A549 (cell line): ENCODE results near the gene CHTF8. TPM values are rescaled to one million over a fixed set of nuclear protein-coding genes. Genes with fewer than 3 reads are reported as not detected.

Experiments used
- ATAC-seq, 2 experiments: fragments of 200-7000 bp in 1 of 2; fragments of >200 bp in 1 of 2; cut with Nextera tagmentation in 1 of 2; cut with Tn5 transposase in 1 of 2; 3 replicates each; pipeline versions ENCODE4 v1.8.0 to v1.9.1; 2018 to 2020; ENCODE audit warnings: mild to moderate bottlenecking in 1 of 2, moderate library complexity in 1 of 2
- CTCF ChIA-PET: fragments of 300-600 bp; sonication (Branson Sonifier 250); formaldehyde crosslinking; extraction: SDS; loops from one replicate; lab custom pipeline; 2021; ENCODE audit warnings: antibody characterized with exemption, inconsistent platforms; lab: Yijun Ruan, JAX
- POLR2A ChIA-PET: fragments of 350-600 bp; formaldehyde crosslinking; extraction: SDS; loops from one replicate; lab custom pipeline; 2021; ENCODE audit warnings: antibody characterized with exemption, inconsistent platforms; lab: Yijun Ruan, JAX
- DNase-seq, 2 experiments: peaks; one replicate each; pipeline versions ENCODE4 v3.0.0 to v3.0.0-alpha.2; 2011 to 2016; ENCODE audit warnings: low read depth in 1 of 2, low spot score in 1 of 2
- FAIRE-seq: peaks from 2 replicates; lab custom pipeline; 2011; peaks lifted over from hg19 to GRCh38; lab: Jason Lieb, UNC
- H3K27ac ChIP-seq, 2 experiments: fragments of >200 bp; sonication (Bioruptor Twin); formaldehyde crosslinking; 3 replicates each; pipeline ENCODE4 v1.5.1; 2016 to 2017
- H3K4me1 ChIP-seq: fragments of >200 bp; sonication (Bioruptor Twin); formaldehyde crosslinking; 3 replicates; pipeline ENCODE4 v1.6.1; 2016
- H3K4me2 ChIP-seq: fragments of >200 bp; sonication (Bioruptor Twin); formaldehyde crosslinking; 3 replicates; pipeline ENCODE4 v1.6.1; 2016
- H3K4me3 ChIP-seq: fragments of >200 bp; sonication (Bioruptor Twin); formaldehyde crosslinking; 3 replicates; pipeline ENCODE4 v1.5.1; 2016
- H3K9me3 ChIP-seq: fragments of >200 bp; sonication (Bioruptor Twin); formaldehyde crosslinking; 3 replicates; pipeline ENCODE4 v1.6.1; 2016
- BHLHE40 ChIP-seq: IDR thresholded peaks from 2 replicates; pipeline ENCODE4 v1.6.1; 2012; ENCODE audit warnings: low read depth, low read length, inconsistent platforms
- CBX8 ChIP-seq: fragments of 200-600 bp; sonication (generic); IDR thresholded peaks from 2 replicates; pipeline ENCODE4 v1.6.1; 2016
- CHD2 ChIP-seq: fragments of 150-350 bp; IDR thresholded peaks from 2 replicates; pipeline ENCODE4 v1.6.1; 2014; ENCODE audit warnings: low read length; ENCODE audit not compliant: partially characterized antibody
- CHD4 ChIP-seq: fragments of 200-600 bp; sonication (generic); IDR thresholded peaks from 2 replicates; pipeline ENCODE4 v1.6.1; 2016; ENCODE audit warnings: antibody characterized with exemption, mild to moderate bottlenecking, borderline replicate concordance
- EP300 ChIP-seq, 2 experiments: fragments of >200 bp; sonication (Bioruptor Twin); formaldehyde crosslinking; IDR thresholded peaks; 2 replicates in 1 of 2; 3 replicates in 1 of 2; pipeline ENCODE4 v1.6.1; 2016 to 2017
- FOSL2 ChIP-seq, 2 experiments: fragments of 450-650 bp in 1 of 2; fragments of >200 bp in 1 of 2; sonication (Bioruptor Twin) in 1 of 2; formaldehyde crosslinking; IDR thresholded peaks; 2 replicates each; pipeline versions ENCODE4 v1.5.0 to v1.6.1; 2016 to 2020; ENCODE audit warnings: mild to moderate bottlenecking in 1 of 2, moderate library complexity in 1 of 2
- FOXS1 ChIP-seq: fragments of 250-450 bp; sonication (Bioruptor Pico); IDR thresholded peaks from 2 replicates; pipeline ENCODE4 v1.5.0; 2020; ENCODE audit warnings: mild to moderate bottlenecking, moderate library complexity
- HES2 ChIP-seq: fragments of >200 bp; sonication (Bioruptor Twin); formaldehyde crosslinking; IDR thresholded peaks from 2 replicates; pipeline ENCODE4 v1.6.1; 2016
- HOXB13 ChIP-seq: fragments of 250-450 bp; sonication (Bioruptor Pico); IDR thresholded peaks from 2 replicates; pipeline ENCODE4 v1.5.0; 2020; ENCODE audit warnings: low read depth, mild to moderate bottlenecking, moderate library complexity
- HOXB5 ChIP-seq: fragments of 250-450 bp; sonication (Bioruptor Pico); IDR thresholded peaks from 2 replicates; pipeline ENCODE4 v1.5.0; 2020; ENCODE audit warnings: mild to moderate bottlenecking, moderate library complexity
- JUNB ChIP-seq: fragments of >200 bp; sonication (Bioruptor Twin); formaldehyde crosslinking; IDR thresholded peaks from 2 replicates; pipeline ENCODE4 v1.6.1; 2016
- MAZ ChIP-seq: fragments of 150-350 bp; IDR thresholded peaks from 2 replicates; pipeline ENCODE4 v1.6.1; 2014; ENCODE audit warnings: antibody characterized with exemption, low read depth, low read length, borderline replicate concordance
- MYC ChIP-seq: IDR thresholded peaks from 2 replicates; pipeline ENCODE4 v1.6.1; 2012; ENCODE audit warnings: mild to moderate bottlenecking, inconsistent platforms, low read length, improper control_type of control experiment, borderline replicate concordance
- NFE2L2 ChIP-seq: fragments of 150-350 bp; conservative IDR thresholded peaks from 2 replicates; pipeline ENCODE4 v1.6.1; 2014; ENCODE audit warnings: low read length
- NR3C1 ChIP-seq: fragments of >200 bp; sonication (Bioruptor Twin); formaldehyde crosslinking; IDR thresholded peaks from 3 replicates; pipeline ENCODE4 v1.6.1; 2017
- PBX3 ChIP-seq: IDR thresholded peaks from 2 replicates; pipeline ENCODE4 v1.6.1; 2012
- RCOR1 ChIP-seq: fragments of 150-350 bp; IDR thresholded peaks from 2 replicates; pipeline ENCODE4 v1.6.1; 2014; ENCODE audit warnings: antibody characterized with exemption, low read length, low read depth
- RFX5 ChIP-seq: fragments of 450-650 bp; IDR thresholded peaks from 2 replicates; pipeline ENCODE4 v1.7.1; 2014; ENCODE audit warnings: antibody characterized with exemption, mild to moderate bottlenecking, moderate library complexity
- RNF2 ChIP-seq: fragments of 200-600 bp; sonication (generic); IDR thresholded peaks from 2 replicates; pipeline ENCODE4 v1.6.1; 2016; ENCODE audit warnings: low read depth, mild to moderate bottlenecking, antibody characterized with exemption, moderate library complexity, borderline replicate concordance
- TP53 ChIP-seq: fragments of 250-450 bp; sonication (Bioruptor Pico); IDR thresholded peaks from 2 replicates; pipeline ENCODE4 v1.5.0; 2021; ENCODE audit warnings: mild to moderate bottlenecking, moderate library complexity
- WGBS: methylation state at CpG from one replicate; pipeline ENCODE4 v1.1.6; 2017; ENCODE audit errors: missing lambda C conversion rate; 5-methylcytosine and 5-hydroxymethylcytosine counted together
- polyA plus RNA-seq, 4 experiments: library from polyadenylated mRNA; depleted of rRNA in 3 of 4; stranded (reverse); fragments of >200 nt; fragmentation: RNase III in 1 of 4; extraction: RNeasy Plus Mini Kit Qiagen cat#74134 plus additional on column Dnase treatment in 1 of 4; gene quantifications; 2 replicates in 3 of 4; 3 replicates in 1 of 4; pipeline ENCODE4 v1.2.3, GENCODE V29; 2011 to 2017
- TF ChIP-seq, protein P1 (sequence below): fragments of >200 bp; sonication (Bioruptor Twin); formaldehyde crosslinking; IDR thresholded peaks from 3 replicates; pipeline ENCODE4 v1.5.1; 2016
- TF ChIP-seq, protein P2 (sequence below): fragments of 200-600 bp; sonication (generic); IDR thresholded peaks from 2 replicates; pipeline ENCODE4 v1.6.1; 2016; ENCODE audit warnings: antibody characterized with exemption, mild to moderate bottlenecking, moderate library complexity

CHTF8 gene
- polyA plus RNA-seq, 2 of the 4 experiments (the other 2 are of a cell fraction), result 78.7 to 81.6 TPM

- TF ChIP-seq HES2, result no peak
- no peak for TF ChIP-seq CBX8
- TF ChIP-seq MYC, result no peak
These were observed 15.5 kb downstream of the CHTF8 start (continued) for GRCh38 chr16:69116906-69117305.

- FAIRE-seq (no peak), ATAC-seq (no peak), DNase-seq (no peak)
- Histone ChIP-seq H3K4me1 (no peaks in the 10 kb centered on the region), H3K27ac (no peak overlapping the region), H3K4me3 (no peak overlapping the region), H3K9me3 (no peaks in the 10 kb centered on the region), H3K4me2 (no peak overlapping the region)
- TF ChIP-seq EP300 (IDR thresholded peaks at IDR 0.05) (no peak), RNF2 (no peak), RCOR1 (no peak), TP53 (no peak), NFE2L2 (no peak), HOXB13 (CRISPR knock-in tag) (no peak), BHLHE40 (no peak), HES2 (no peak), NR3C1 (no peak), FOXS1 (no peak), JUNB (no peak), FOSL2 (IDR thresholded peaks at IDR 0.05) (no peak), FOSL2 (CRISPR knock-in tag; IDR thresholded peaks at IDR 0.05) (no peak), CHD4 (no peak), RFX5 (no peak), MAZ (no peak), PBX3 (no peak), MYC (no peak), HOXB5 (no peak)
- TF ChIP-seq, protein P1, sequence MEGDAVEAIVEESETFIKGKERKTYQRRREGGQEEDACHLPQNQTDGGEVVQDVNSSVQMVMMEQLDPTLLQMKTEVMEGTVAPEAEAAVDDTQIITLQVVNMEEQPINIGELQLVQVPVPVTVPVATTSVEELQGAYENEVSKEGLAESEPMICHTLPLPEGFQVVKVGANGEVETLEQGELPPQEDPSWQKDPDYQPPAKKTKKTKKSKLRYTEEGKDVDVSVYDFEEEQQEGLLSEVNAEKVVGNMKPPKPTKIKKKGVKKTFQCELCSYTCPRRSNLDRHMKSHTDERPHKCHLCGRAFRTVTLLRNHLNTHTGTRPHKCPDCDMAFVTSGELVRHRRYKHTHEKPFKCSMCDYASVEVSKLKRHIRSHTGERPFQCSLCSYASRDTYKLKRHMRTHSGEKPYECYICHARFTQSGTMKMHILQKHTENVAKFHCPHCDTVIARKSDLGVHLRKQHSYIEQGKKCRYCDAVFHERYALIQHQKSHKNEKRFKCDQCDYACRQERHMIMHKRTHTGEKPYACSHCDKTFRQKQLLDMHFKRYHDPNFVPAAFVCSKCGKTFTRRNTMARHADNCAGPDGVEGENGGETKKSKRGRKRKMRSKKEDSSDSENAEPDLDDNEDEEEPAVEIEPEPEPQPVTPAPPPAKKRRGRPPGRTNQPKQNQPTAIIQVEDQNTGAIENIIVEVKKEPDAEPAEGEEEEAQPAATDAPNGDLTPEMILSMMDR, result no peak
- WGBS, result 93% methylated on average over 7 of the region's 7 CpGs
- ChIA-PET POLR2A (interaction anchor here (1.5 kb wide), 1 partner anchor 10 kb away, joined by 5 read pairs; the partner anchor contains the start of gene HAS3), CTCF (interaction anchor here (0.5 to 24.8 kb wide), 8 partner anchors 8 to 269 kb away, joined by 3 to 503 read pairs (median 4); partner anchors contain the start of gene HAS3)
These were observed 16.0 kb downstream of the CHTF8 start for GRCh38 chr16:69116256-69116875.

GRCh38 chr16:69115837-69116236 lies 16.6 kb downstream of the CHTF8 start:
- DNase-seq, result no peak
- H3K27ac ChIP-seq, result no peak overlapping the region
- WGBS, result 65% methylated on average over 1 of the region's 1 CpG
- no peak overlapping the region for H3K4me2 ChIP-seq
- POLR2A ChIA-PET, result interaction anchor here (1.5 kb wide), 1 partner anchor 10 kb away, joined by 5 read pairs; the partner anchor contains the start of gene HAS3
- ATAC-seq, result no peak
- H3K4me1 ChIP-seq, result no peaks in the 10 kb centered on the region
- TF ChIP-seq CHD2, result no peak
- TF ChIP-seq CBX8, result no peak
- TF ChIP-seq, protein P2, sequence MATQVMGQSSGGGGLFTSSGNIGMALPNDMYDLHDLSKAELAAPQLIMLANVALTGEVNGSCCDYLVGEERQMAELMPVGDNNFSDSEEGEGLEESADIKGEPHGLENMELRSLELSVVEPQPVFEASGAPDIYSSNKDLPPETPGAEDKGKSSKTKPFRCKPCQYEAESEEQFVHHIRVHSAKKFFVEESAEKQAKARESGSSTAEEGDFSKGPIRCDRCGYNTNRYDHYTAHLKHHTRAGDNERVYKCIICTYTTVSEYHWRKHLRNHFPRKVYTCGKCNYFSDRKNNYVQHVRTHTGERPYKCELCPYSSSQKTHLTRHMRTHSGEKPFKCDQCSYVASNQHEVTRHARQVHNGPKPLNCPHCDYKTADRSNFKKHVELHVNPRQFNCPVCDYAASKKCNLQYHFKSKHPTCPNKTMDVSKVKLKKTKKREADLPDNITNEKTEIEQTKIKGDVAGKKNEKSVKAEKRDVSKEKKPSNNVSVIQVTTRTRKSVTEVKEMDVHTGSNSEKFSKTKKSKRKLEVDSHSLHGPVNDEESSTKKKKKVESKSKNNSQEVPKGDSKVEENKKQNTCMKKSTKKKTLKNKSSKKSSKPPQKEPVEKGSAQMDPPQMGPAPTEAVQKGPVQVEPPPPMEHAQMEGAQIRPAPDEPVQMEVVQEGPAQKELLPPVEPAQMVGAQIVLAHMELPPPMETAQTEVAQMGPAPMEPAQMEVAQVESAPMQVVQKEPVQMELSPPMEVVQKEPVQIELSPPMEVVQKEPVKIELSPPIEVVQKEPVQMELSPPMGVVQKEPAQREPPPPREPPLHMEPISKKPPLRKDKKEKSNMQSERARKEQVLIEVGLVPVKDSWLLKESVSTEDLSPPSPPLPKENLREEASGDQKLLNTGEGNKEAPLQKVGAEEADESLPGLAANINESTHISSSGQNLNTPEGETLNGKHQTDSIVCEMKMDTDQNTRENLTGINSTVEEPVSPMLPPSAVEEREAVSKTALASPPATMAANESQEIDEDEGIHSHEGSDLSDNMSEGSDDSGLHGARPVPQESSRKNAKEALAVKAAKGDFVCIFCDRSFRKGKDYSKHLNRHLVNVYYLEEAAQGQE, result no peak
- no peak for TF ChIP-seq EP300 (IDR thresholded peaks at IDR 0.05)
- TF ChIP-seq NR3C1, result no peak
- H3K9me3 ChIP-seq, result no peaks in the 10 kb centered on the region
- CTCF ChIA-PET, result interaction anchor here (0.7 to 24.8 kb wide), 4 partner anchors 8 to 268 kb away, joined by 4 to 503 read pairs (median 7); partner anchors contain the start of gene HAS3
- FAIRE-seq, result no peak
- H3K4me3 ChIP-seq, result no peak overlapping the region
